K562 (cell line): ENCODE measurements around the gene CNTNAP3. TPM values are rescaled to one million over a fixed set of nuclear protein-coding genes. Genes with fewer than 3 reads are reported as not detected.
"Not testable (repeated sequence)": the region's sequence is repeated elsewhere in the genome, so short reads cannot be mapped to it uniquely, and the experiment has no call there.

ENCODE experiments used
- ATAC-seq: fragments of 200-7000 bp; cut with Tn5 transposase; 3 replicates; pipeline ENCODE4 v1.9.1; 2020; ENCODE audit warnings: moderate library complexity
- BruUV-seq: library from RNA; stranded (reverse); fragments of 400-500 nt; replicated peaks from 2 replicates; lab custom pipeline; 2021; lab: Mats Ljungman, UMichigan
- CTCF ChIA-PET: fragments of 300-600 bp; formaldehyde crosslinking; extraction: SDS; loops from one replicate; lab custom pipeline; 2021; ENCODE audit warnings: low intra/inter-chr PET ratio; lab: Yijun Ruan, JAX
- POLR2A ChIA-PET: fragments of 300-600, 350-650 bp; sonication (Branson Sonifier 250); formaldehyde crosslinking; extraction: SDS; loops from one replicate; lab custom pipeline; 2021; ENCODE audit warnings: antibody characterized with exemption, inconsistent platforms; lab: Yijun Ruan, JAX
- DNase-seq, 4 experiments: peaks; one replicate each; pipeline versions ENCODE4 v3.0.0 to v3.0.0-alpha.2; 2011 to 2018; ENCODE audit warnings: low spot score in 3 of 4, mixed read lengths in 3 of 4; ENCODE audit errors: extremely low read depth in 1 of 4
- FAIRE-seq: peaks from 2 replicates; lab custom pipeline; 2011; peaks lifted over from hg19 to GRCh38; lab: Jason Lieb, UNC
- H2AFZ ChIP-seq: 2 replicates; pipeline ENCODE4 v1.6.0; 2011; ENCODE audit warnings: low read depth, low read length, control low read depth, inconsistent platforms
- H3K27ac ChIP-seq: fragments of 200-600 bp; 3 replicates; pipeline ENCODE4 v1.8.0; 2011; ENCODE audit warnings: low read depth, mild to moderate bottlenecking, control low read depth, inconsistent platforms, low read length, moderate library complexity, mixed read lengths; ENCODE audit errors: extremely low read depth
- H3K27me3 ChIP-seq, 2 experiments: fragments of 300-600 bp in 1 of 2; 2 replicates in 1 of 2; 3 replicates in 1 of 2; pipeline versions ENCODE4 v1.6.0 to v1.8.0; 2011; ENCODE audit warnings: inconsistent platforms in 2 of 2, low read length in 2 of 2, mild to moderate bottlenecking in 1 of 2, mixed read lengths in 1 of 2, moderate library complexity in 1 of 2; ENCODE audit not compliant: control insufficient read depth in 2 of 2, insufficient read depth in 2 of 2
- H3K36me3 ChIP-seq: fragments of 300-600 bp; 3 replicates; pipeline ENCODE4 v1.8.0; 2011; ENCODE audit warnings: mild to moderate bottlenecking, low read length, inconsistent platforms; ENCODE audit not compliant: control insufficient read depth, insufficient read depth
- H3K4me1 ChIP-seq, 2 experiments: fragments of 200-600 bp in 1 of 2; replicated peaks in 1 of 2; 2 replicates in 1 of 2; 3 replicates in 1 of 2; pipeline versions ENCODE4 v1.5.1 to v1.8.0; 2011; ENCODE audit warnings: inconsistent platforms in 2 of 2, low read length in 2 of 2, mild to moderate bottlenecking in 1 of 2, mixed read lengths in 1 of 2, moderate library complexity in 1 of 2; ENCODE audit not compliant: control insufficient read depth in 2 of 2, insufficient read depth in 2 of 2
- H3K4me2 ChIP-seq: 2 replicates; pipeline ENCODE4 v1.6.1; 2011; ENCODE audit warnings: low read length, control low read depth, inconsistent platforms, mixed read lengths; ENCODE audit not compliant: insufficient read depth
- H3K4me3 ChIP-seq: fragments of 200-600 bp; sonication (generic), shearing (Covaris generic); 2 replicates; pipeline ENCODE4 v1.5.1; 2016; ENCODE audit warnings: control low read depth, inconsistent platforms
- H3K79me2 ChIP-seq: fragments of 200-600 bp; 3 replicates; pipeline ENCODE4 v1.8.0; 2011; ENCODE audit warnings: low read length, inconsistent platforms; ENCODE audit not compliant: control insufficient read depth, insufficient read depth
- H3K9ac ChIP-seq, 2 experiments: 2 replicates each; pipeline versions ENCODE4 v1.6.0 to v1.6.1; 2011; ENCODE audit warnings: low read depth in 2 of 2, low read length in 2 of 2, control low read depth in 1 of 2, inconsistent platforms in 1 of 2, mild to moderate bottlenecking in 1 of 2, mixed read lengths in 1 of 2; ENCODE audit not compliant: insufficient read depth in 1 of 2
- H3K9me1 ChIP-seq: one replicate; pipeline ENCODE4 v1.6.0; 2011; ENCODE audit warnings: inconsistent platforms, mild to moderate bottlenecking, low read length, moderate library complexity; ENCODE audit not compliant: control insufficient read depth, insufficient read depth
- H3K9me3 ChIP-seq: replicated peaks from 2 replicates; pipeline ENCODE4 v1.5.1; 2011; ENCODE audit warnings: low read depth, low read length, inconsistent platforms; ENCODE audit not compliant: control insufficient read depth, insufficient read depth
- H4K20me1 ChIP-seq: replicated peaks from 2 replicates; pipeline ENCODE4 v1.6.1; 2011; ENCODE audit warnings: low read length, inconsistent platforms, mixed read lengths; ENCODE audit not compliant: control insufficient read depth, insufficient read depth
- WGBS: fragments of 100-300 bp; shearing (Covaris generic); methylation state at CpG from one replicate; pipeline ENCODE4 v1.1.6; 2016; ENCODE audit warnings: low coverage, mixed read lengths; ENCODE audit not compliant: insufficient coverage; ENCODE audit errors: missing lambda C conversion rate; 5-methylcytosine and 5-hydroxymethylcytosine counted together
- in situ Hi-C: fragments of 300-500 bp; cut with MboI; formaldehyde crosslinking; loops from 4 replicates; pipeline ENCODE4 v1.15.0; 2018; ENCODE audit warnings: inconsistent platforms, mixed read lengths
- intact Hi-C: fragments of 100-400 bp; cut with micrococcal nuclease; formaldehyde crosslinking; loops from 2 replicates; pipeline ENCODE4 v1.14.2; 2022
- polyA plus RNA-seq, 8 experiments: library from polyadenylated mRNA; depleted of rRNA in 4 of 8; stranded (reverse) in 5 of 8; unstranded in 3 of 8; fragments of >200 nt; fragmentation: Nextera tagmentation in 2 of 8; fragmentation: Illumina TruSeq in 1 of 8; extraction: Ambion mirVana in 2 of 8; extraction: Trizol in 1 of 8; gene quantifications; 2 replicates each; pipeline versions ENCODE4 v1.2.1 to v1.2.3, GENCODE V29; 2011 to 2014; ENCODE audit warnings: inconsistent platforms in 1 of 8, missing spikeins in 1 of 8
- small RNA-seq: library from RNA; depleted of rRNA; stranded (forward); fragments of <200 nt; gene quantifications from one replicate; pipeline ENCODE3, GENCODE V24; 2014
- total RNA-seq, 7 experiments: library from RNA; depleted of rRNA in 6 of 7; stranded (reverse); fragments of >200 nt in 6 of 7; fragmentation: Illumina TruSeq in 2 of 7; extraction: Trizol in 2 of 7; gene quantifications; 2 replicates each; pipeline versions ENCODE4 v1.2.1 to v1.2.3, GENCODE V29; 2011 to 2021; ENCODE audit warnings: low replicate concordance in 1 of 7

Gene CNTNAP3
- total and polyA plus RNA-seq, 9 of the 15 experiments (the other 6 are each of a cell fraction or from before 2014, with no cell fraction given): 0.04 to 0.36 (median 0.11) TPM; not detected in 1

GRCh38 chr9:39028168-39028567, 259.8 kb downstream of the CNTNAP3 start:
- H3K9me1 ChIP-seq, in situ Hi-C loops, H3K36me3 ChIP-seq, H3K4me3 ChIP-seq, H3K27ac ChIP-seq, H2AFZ ChIP-seq, BruUV-seq, H4K20me1 ChIP-seq, H3K4me2 ChIP-seq, intact Hi-C loops, CTCF ChIA-PET, FAIRE-seq, H3K27me3 ChIP-seq, H3K4me1 ChIP-seq, H3K9me3 ChIP-seq, DNase-seq, ATAC-seq, H3K79me2 ChIP-seq, H3K9ac ChIP-seq: not testable (repeated sequence)
- POLR2A ChIA-PET: interaction anchor here (0.6 kb wide), 1 partner anchor 1320 kb away, joined by 3 read pairs; no protein-coding TSS in a partner anchor
- WGBS: 56% methylated on average over 7 of the region's 7 CpGs

- peak overlapping the region; percentile 63 for H2AFZ ChIP-seq
- FAIRE-seq, POLR2A ChIA-PET, H4K20me1 ChIP-seq, H3K79me2 ChIP-seq, H3K9ac ChIP-seq, H3K27me3 ChIP-seq, H3K27ac ChIP-seq, H3K4me2 ChIP-seq, in situ Hi-C loops, H3K9me3 ChIP-seq, intact Hi-C loops, H3K9me1 ChIP-seq, BruUV-seq, H3K36me3 ChIP-seq, CTCF ChIA-PET, ATAC-seq, H3K4me1 ChIP-seq, DNase-seq, H3K4me3 ChIP-seq: not testable (repeated sequence)
- 32% methylated on average over 4 of the region's 4 CpGs for WGBS
Observed at GRCh38 chr9:39025911-39026588, 261.9 kb downstream of the CNTNAP3 start.

Small RNA genes within 50 kb of the gene (small RNA-seq; reads per million reads assigned to genes)
- not detected for gene RN7SL640P

Other genes with a start within 250 kb of the CNTNAP3 start
- not detected in 2 replicates for gene SPATA31A1, start 67.5 kb upstream of the CNTNAP3 start, total RNA-seq (2014; rRNA removed)
- gene SPATA31A1, start 67.5 kb upstream of the CNTNAP3 start, total RNA-seq (2014; rRNA removed; fragmentation: Illumina TruSeq; extraction: Trizol): not detected in 2 replicates
- gene SPATA31A1, start 67.5 kb upstream of the CNTNAP3 start, total RNA-seq (2015; rRNA removed; fragmentation: Illumina TruSeq; extraction: Trizol): not detected in 2 replicates
- gene SPATA31A1, start 67.5 kb upstream of the CNTNAP3 start, total RNA-seq (2021): not detected in 2 replicates
- not detected in 2 replicates for gene SPATA31A1, start 67.5 kb upstream of the CNTNAP3 start, polyA plus RNA-seq (2011; rRNA removed)
- 0.04 TPM in 2 replicates for gene SPATA31A1, start 67.5 kb upstream of the CNTNAP3 start, polyA plus RNA-seq (2014; fragmentation: Illumina TruSeq; extraction: Trizol)
- gene SPATA31A1, start 67.5 kb upstream of the CNTNAP3 start, polyA plus RNA-seq (2014; fragmentation: Nextera tagmentation; extraction: Ambion mirVana): not detected
- not detected in 2 replicates for gene SPATA31A1, start 67.5 kb upstream of the CNTNAP3 start, polyA plus RNA-seq (2014; rRNA removed)